Inflammatory macrophage (primary cell): ENCODE data around the gene FRMD4A.
"Not testable (repeated sequence)": the region's sequence is repeated elsewhere in the genome, so short reads cannot be mapped to it uniquely, and the experiment has no call there.

Source experiments
- DNase-seq, 2 donors: peaks; one replicate each; pipeline ENCODE4 v3.0.0-alpha.2; 2020 to 2022

Gene FRMD4A

GRCh38 chr10:14047431-14047830 is 283.3 kb downstream of the FRMD4A start:
- DNase-seq, result no peak

- not testable (repeated sequence) for DNase-seq
Observed at GRCh38 chr10:14042051-14042450, 288.7 kb downstream of the FRMD4A start.

GRCh38 chr10:14040787-14041631 is 289.7 kb downstream of the FRMD4A start:
- peak; percentile 22 to 49 for DNase-seq

GRCh38 chr10:14039968-14040668 is 290.6 kb downstream of the FRMD4A start:
- DNase-seq, result no peak

GRCh38 chr10:14036233-14036632 is 294.5 kb downstream of the FRMD4A start:
- no peak for DNase-seq

GRCh38 chr10:14035506-14035905 is 295.2 kb downstream of the FRMD4A start:
- no peak for DNase-seq

- peak in 1 of 2 donors; percentile 16 for DNase-seq
Observed at GRCh38 chr10:14032406-14032998, 298.2 kb downstream of the FRMD4A start.

GRCh38 chr10:14026325-14026724 is 304.4 kb downstream of the FRMD4A start:
- DNase-seq, result no peak

- DNase-seq, result peak; percentile 22 to 43
Observed at GRCh38 chr10:14025283-14026189, 305.2 kb downstream of the FRMD4A start.

GRCh38 chr10:14024329-14025202 is 306.2 kb downstream of the FRMD4A start:
- peak; percentile 71 to 76 for DNase-seq

- DNase-seq, result peak in 1 of 2 donors; percentile 24
Observed at GRCh38 chr10:14023673-14024328, 306.9 kb downstream of the FRMD4A start.

GRCh38 chr10:14022954-14023672 is 307.6 kb downstream of the FRMD4A start:
- no peak for DNase-seq

- peak in 1 of 2 donors; percentile 16 for DNase-seq
Observed at GRCh38 chr10:14022052-14022451, 308.7 kb downstream of the FRMD4A start.

GRCh38 chr10:14020037-14020664 is 310.6 kb downstream of the FRMD4A start:
- DNase-seq, result no peak

- DNase-seq, result no peak
Observed at GRCh38 chr10:14017467-14017866, 313.3 kb downstream of the FRMD4A start.

- no peak for DNase-seq
Observed at GRCh38 chr10:14016931-14017333, 313.8 kb downstream of the FRMD4A start.

- peak; percentile 73 to 79 for DNase-seq
Observed at GRCh38 chr10:14016011-14016536, 314.6 kb downstream of the FRMD4A start.

- no peak for DNase-seq
Observed at GRCh38 chr10:14014423-14014822, 316.3 kb downstream of the FRMD4A start.
